ENCODE measurements around the gene RYR1. TPM values are rescaled to one million over a fixed set of nuclear protein-coding genes. Genes with fewer than 3 reads are reported as not detected.
"Not testable (repeated sequence)": the region's sequence is repeated elsewhere in the genome, so short reads cannot be mapped to it uniquely, and the experiment has no call there.

Gene RYR1
- total RNA-seq, 2 donors from 2014 or later = 0.84 to 3.3 TPM

DNA sequence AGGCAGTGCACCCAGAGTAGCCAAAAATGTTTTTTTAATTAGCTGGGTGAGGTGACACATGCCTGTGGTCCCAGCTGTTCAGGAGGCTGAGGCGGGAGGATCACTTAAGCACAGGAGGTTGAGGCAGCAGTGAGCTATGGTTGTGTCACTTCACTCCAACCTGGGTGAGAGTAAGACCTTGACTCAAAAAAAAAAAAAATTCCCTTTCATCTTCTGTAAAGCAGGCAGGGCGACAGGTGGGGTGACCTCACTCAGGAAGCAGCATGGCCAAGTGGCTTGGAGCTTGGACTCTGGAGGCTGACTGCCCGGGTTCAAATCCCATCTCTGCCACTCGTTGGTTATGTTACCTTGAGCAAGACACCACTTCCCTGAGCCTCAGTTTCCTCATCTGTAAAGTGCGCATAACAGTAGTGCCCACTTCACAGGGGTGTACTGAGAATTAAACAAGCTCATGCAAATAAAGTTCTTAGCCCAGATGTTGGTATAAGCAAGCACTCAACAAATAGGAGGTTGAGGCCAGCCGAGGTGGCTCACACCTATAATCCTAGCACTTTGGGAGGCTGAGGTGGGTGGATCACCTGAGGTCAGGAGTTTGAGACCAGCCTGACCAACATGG lies 136.0 kb downstream of the RYR1 start:
- Mint-ChIP-seq H3K36me3 (ENCODE audit: low read depth) (no peaks in the 10 kb centered on the region), H3K4me1 (no peaks in the 10 kb centered on the region), H3K27ac (no peak overlapping the region), H3K4me3 (no peak overlapping the region), H3K9me3 (no peaks in the 10 kb centered on the region), H3K27me3 (ENCODE audit: insufficient read depth) (peaks cover 24% of the 10 kb centered on the region)
- Histone ChIP-seq H3K4me3 (ENCODE audit: low read length) (no peak overlapping the region), H3K9me3 (ENCODE audit: control insufficient read depth, low read length) (no peaks in the 10 kb centered on the region), H3K9ac (ENCODE audit: extremely low read depth, low read length, poor library complexity, severe bottlenecking) (no peak overlapping the region), H3K36me3 (ENCODE audit: control insufficient read depth, insufficient read depth, low read length) (no peaks in the 10 kb centered on the region), H3K27me3 (ENCODE audit: control insufficient read depth, insufficient read depth, low read length, poor library complexity, severe bottlenecking) (peaks cover 12% of the 10 kb centered on the region), H3K27ac (ENCODE audit: low read depth, low read length) (no peak overlapping the region), H3K4me1 (ENCODE audit: control insufficient read depth, insufficient read depth, low read length) (no peaks in the 10 kb centered on the region)
- WGBS, 2 experiments (ENCODE audit: insufficient coverage in 1 of 2, insufficient read length in 1 of 2) = 92 to 94% methylated on average over 6 of the region's 6 CpGs
- TF ChIP-seq, protein P1, sequence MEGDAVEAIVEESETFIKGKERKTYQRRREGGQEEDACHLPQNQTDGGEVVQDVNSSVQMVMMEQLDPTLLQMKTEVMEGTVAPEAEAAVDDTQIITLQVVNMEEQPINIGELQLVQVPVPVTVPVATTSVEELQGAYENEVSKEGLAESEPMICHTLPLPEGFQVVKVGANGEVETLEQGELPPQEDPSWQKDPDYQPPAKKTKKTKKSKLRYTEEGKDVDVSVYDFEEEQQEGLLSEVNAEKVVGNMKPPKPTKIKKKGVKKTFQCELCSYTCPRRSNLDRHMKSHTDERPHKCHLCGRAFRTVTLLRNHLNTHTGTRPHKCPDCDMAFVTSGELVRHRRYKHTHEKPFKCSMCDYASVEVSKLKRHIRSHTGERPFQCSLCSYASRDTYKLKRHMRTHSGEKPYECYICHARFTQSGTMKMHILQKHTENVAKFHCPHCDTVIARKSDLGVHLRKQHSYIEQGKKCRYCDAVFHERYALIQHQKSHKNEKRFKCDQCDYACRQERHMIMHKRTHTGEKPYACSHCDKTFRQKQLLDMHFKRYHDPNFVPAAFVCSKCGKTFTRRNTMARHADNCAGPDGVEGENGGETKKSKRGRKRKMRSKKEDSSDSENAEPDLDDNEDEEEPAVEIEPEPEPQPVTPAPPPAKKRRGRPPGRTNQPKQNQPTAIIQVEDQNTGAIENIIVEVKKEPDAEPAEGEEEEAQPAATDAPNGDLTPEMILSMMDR (conservative IDR thresholded peaks at IDR 0.05) = no peak
- no peak for DNase-seq

DNA sequence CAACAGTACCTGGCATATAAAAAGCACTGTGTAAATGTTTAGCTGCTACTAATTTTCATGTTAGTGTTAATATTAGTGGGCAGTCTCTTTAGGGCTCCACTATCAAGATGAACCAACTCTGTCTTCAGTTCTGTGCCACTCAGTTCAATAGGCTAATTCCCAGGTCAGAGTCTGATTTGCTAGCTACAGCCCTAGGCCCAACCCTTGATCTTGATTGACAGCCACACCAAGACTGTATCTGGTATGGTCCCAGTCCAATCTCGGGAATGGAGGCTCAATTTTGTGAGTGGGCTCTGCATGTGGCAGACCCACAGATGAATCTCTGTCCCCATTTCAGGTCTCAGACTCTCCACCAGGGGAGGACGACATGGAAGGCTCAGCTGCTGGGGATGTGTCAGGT lies 138.2 kb downstream of the RYR1 start:
- no peaks in the 10 kb centered on the region for H3K4me1 ChIP-seq (ENCODE audit: control insufficient read depth, insufficient read depth, low read length)
- H3K9me3 Mint-ChIP-seq = no peaks in the 10 kb centered on the region
- no peak overlapping the region for H3K4me3 ChIP-seq (ENCODE audit: low read length)
- no peak overlapping the region for H3K9ac ChIP-seq (ENCODE audit: extremely low read depth, low read length, poor library complexity, severe bottlenecking)
- TF ChIP-seq, protein P1 (conservative IDR thresholded peaks at IDR 0.05) = no peak
- no peaks in the 10 kb centered on the region for H3K36me3 ChIP-seq (ENCODE audit: control insufficient read depth, insufficient read depth, low read length)
- no peaks in the 10 kb centered on the region for H3K9me3 ChIP-seq (ENCODE audit: control insufficient read depth, low read length)
- H3K27ac ChIP-seq (ENCODE audit: low read depth, low read length) = no peak overlapping the region
- H3K36me3 Mint-ChIP-seq (ENCODE audit: low read depth) = no peaks in the 10 kb centered on the region
- H3K27me3 Mint-ChIP-seq (ENCODE audit: insufficient read depth) = peaks cover 6% of the 10 kb centered on the region
- H3K4me1 Mint-ChIP-seq = no peaks in the 10 kb centered on the region
- no peaks in the 10 kb centered on the region for H3K27me3 ChIP-seq (ENCODE audit: control insufficient read depth, insufficient read depth, low read length, poor library complexity, severe bottlenecking)
- no peak overlapping the region for H3K27ac Mint-ChIP-seq
- no peak overlapping the region for H3K4me3 Mint-ChIP-seq
- 80 to 89% methylated on average over 1 to 2 of the region's 2 CpGs for WGBS, 2 experiments (ENCODE audit: insufficient coverage in 1 of 2, insufficient read length in 1 of 2)
- DNase-seq = no peak

DNA sequence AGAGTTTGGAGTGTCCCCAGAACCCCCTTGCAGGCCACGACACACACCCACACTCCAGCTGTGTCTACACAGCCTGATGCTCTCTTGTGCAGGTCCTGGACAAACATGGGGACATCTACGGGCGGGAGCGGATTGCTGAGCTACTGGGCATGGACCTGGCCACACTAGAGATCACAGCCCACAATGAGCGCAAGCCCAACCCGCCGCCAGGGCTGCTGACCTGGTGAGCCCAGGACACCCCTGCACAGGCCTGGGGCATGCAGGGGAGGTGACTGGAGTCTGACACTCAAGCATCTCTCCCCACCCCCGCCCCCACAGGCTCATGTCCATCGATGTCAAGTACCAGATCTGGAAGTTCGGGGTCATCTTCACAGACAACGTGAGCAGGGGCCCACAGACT lies 144.3 kb downstream of the RYR1 start:
- no peak for DNase-seq
- TF ChIP-seq, protein P1 (conservative IDR thresholded peaks at IDR 0.05) = no peak
- Histone ChIP-seq H3K4me1 (ENCODE audit: control insufficient read depth, insufficient read depth, low read length) (no peaks in the 10 kb centered on the region), H3K27me3 (ENCODE audit: control insufficient read depth, insufficient read depth, low read length, poor library complexity, severe bottlenecking) (no peaks in the 10 kb centered on the region), H3K27ac (ENCODE audit: low read depth, low read length) (no peak overlapping the region), H3K4me3 (ENCODE audit: low read length) (no peak overlapping the region), H3K9ac (ENCODE audit: extremely low read depth, low read length, poor library complexity, severe bottlenecking) (no peak overlapping the region), H3K9me3 (ENCODE audit: control insufficient read depth, low read length) (no peaks in the 10 kb centered on the region), H3K36me3 (ENCODE audit: control insufficient read depth, insufficient read depth, low read length) (no peaks in the 10 kb centered on the region)
- 95 to 97% methylated on average over 7 to 10 of the region's 11 CpGs for WGBS, 2 experiments (ENCODE audit: insufficient coverage in 1 of 2, insufficient read length in 1 of 2)
- Mint-ChIP-seq H3K36me3 (ENCODE audit: low read depth) (no peaks in the 10 kb centered on the region), H3K9me3 (no peaks in the 10 kb centered on the region), H3K27me3 (ENCODE audit: insufficient read depth) (no peaks in the 10 kb centered on the region), H3K4me1 (no peaks in the 10 kb centered on the region), H3K4me3 (no peak overlapping the region), H3K27ac (no peak overlapping the region)

DNA sequence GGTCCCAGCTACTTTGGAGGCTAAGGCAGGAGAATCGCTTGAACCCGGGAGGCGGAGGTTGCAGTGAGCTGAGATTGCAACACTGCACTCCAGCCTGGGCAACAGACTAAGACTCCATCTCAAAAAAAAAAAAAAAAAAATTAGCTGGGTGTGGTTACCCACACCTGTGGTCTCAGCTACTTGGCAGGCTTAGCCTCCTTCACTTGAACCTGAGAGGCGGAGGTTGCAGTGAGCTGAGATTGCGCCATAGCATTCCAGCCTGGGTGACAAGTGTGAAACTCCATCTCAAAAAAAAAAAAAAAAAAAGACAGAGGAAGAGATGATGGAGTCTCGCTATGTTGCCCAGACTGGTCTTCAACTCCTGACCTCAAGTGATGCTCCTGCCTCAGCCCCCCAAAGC lies 145.8 kb downstream of the RYR1 start:
- H3K36me3 Mint-ChIP-seq (ENCODE audit: low read depth); H3K9me3 ChIP-seq (ENCODE audit: control insufficient read depth, low read length); H3K27me3 Mint-ChIP-seq (ENCODE audit: insufficient read depth); H3K4me3 Mint-ChIP-seq; H3K27me3 ChIP-seq (ENCODE audit: control insufficient read depth, insufficient read depth, low read length, poor library complexity, severe bottlenecking); H3K36me3 ChIP-seq (ENCODE audit: control insufficient read depth, insufficient read depth, low read length); H3K27ac Mint-ChIP-seq; H3K9me3 Mint-ChIP-seq; H3K9ac ChIP-seq (ENCODE audit: extremely low read depth, low read length, poor library complexity, severe bottlenecking); H3K4me1 Mint-ChIP-seq; H3K27ac ChIP-seq (ENCODE audit: low read depth, low read length); H3K4me1 ChIP-seq (ENCODE audit: control insufficient read depth, insufficient read depth, low read length); DNase-seq; H3K4me3 ChIP-seq (ENCODE audit: low read length): not testable (repeated sequence)
- 94 to 95% methylated on average over 3 to 6 of the region's 6 CpGs for WGBS, 2 experiments (ENCODE audit: insufficient coverage in 1 of 2, insufficient read length in 1 of 2)
